Nephron (organoid): ENCODE results near the gene CASP8.

Experiments
- H3K27ac Mint-ChIP-seq, 3 experiments: 2 replicates each; pipeline ENCODE4 v1.8.0; 2020; ENCODE audit warnings: mixed read lengths in 3 of 3, mild to moderate bottlenecking in 2 of 3, moderate library complexity in 1 of 3
- H3K27me3 Mint-ChIP-seq: 2 replicates; pipeline ENCODE4 v1.8.0; 2021; ENCODE audit warnings: low read depth, mild to moderate bottlenecking, moderate library complexity, mixed read lengths
- H3K36me3 Mint-ChIP-seq: 2 replicates; pipeline ENCODE4 v1.8.0; 2020; ENCODE audit warnings: low read depth, mixed read lengths
- H3K4me1 Mint-ChIP-seq: 2 replicates; pipeline ENCODE4 v1.8.0; 2020; ENCODE audit warnings: mixed read lengths
- H3K4me3 Mint-ChIP-seq, 3 experiments: 2 replicates each; pipeline ENCODE4 v1.8.0; 2020; ENCODE audit warnings: mild to moderate bottlenecking in 3 of 3, mixed read lengths in 3 of 3, moderate library complexity in 2 of 3
- H3K9me3 Mint-ChIP-seq: 2 replicates; pipeline ENCODE4 v1.8.0; 2020; ENCODE audit warnings: mixed read lengths
- CTCF ChIP-seq, 3 experiments: fragments of 200-600 bp; sonication (generic); IDR thresholded peaks; one replicate each; pipeline ENCODE4 v1.5.0; 2021; ENCODE audit warnings: antibody characterized with exemption in 3 of 3; ENCODE audit not compliant: unreplicated experiment in 3 of 3

The CASP8 gene

GRCh38 chr2:201260302-201260800 lies at the start of gene CASP8:
Gene CASP8, plus strand, starts transcription at chr2:201260536. Its CDS starts 5,951 bp downstream, at chr2:201266487.
- Mint-ChIP-seq H3K27ac (peak within 1 kb of the TSS in 1 of 3 experiments; percentile 21), H3K9me3 (no peaks in the 10 kb centered on the region), H3K4me1 (peaks cover 31% of the 10 kb centered on the region), H3K36me3 (no peaks in the 10 kb centered on the region), H3K27me3 (no peaks in the 10 kb centered on the region), H3K4me3 (peak within 1 kb of the TSS; percentile 81 to 92 (median 91))
- TF ChIP-seq CTCF (IDR thresholded peaks at IDR 0.05; ENCODE audit: unreplicated experiment in 3 of 3): no peak

DNA sequence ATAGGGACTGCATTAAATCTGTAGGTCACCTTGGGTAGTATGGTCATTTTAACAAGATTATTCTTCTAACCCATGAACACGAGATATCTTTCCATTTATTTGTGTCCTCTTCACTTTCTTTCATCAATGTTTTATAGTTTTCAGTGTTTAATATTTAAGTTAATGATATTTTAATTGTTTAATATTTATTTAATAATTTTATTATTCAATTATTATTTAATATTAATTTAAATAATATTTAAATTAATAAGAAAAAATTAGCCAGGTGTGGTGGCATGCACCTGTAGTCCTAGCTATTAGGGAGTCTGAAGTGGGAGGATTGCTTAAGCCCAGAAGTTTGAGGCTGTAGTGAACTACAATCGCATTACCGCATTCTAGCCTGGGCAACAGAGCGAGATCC lies 44.4 kb upstream of the CASP8 start:
- no peak overlapping the region for H3K27ac Mint-ChIP-seq
- H3K36me3 Mint-ChIP-seq: no peaks in the 10 kb centered on the region
- no peaks in the 10 kb centered on the region for H3K9me3 Mint-ChIP-seq
- peaks cover 6% of the 10 kb centered on the region for H3K4me1 Mint-ChIP-seq
- TF ChIP-seq CTCF (IDR thresholded peaks at IDR 0.05; ENCODE audit: unreplicated experiment in 3 of 3): no peak
- H3K27me3 Mint-ChIP-seq: no peaks in the 10 kb centered on the region
- H3K4me3 Mint-ChIP-seq: no peak overlapping the region

- Mint-ChIP-seq H3K4me3 (no peak overlapping the region), H3K4me1 (peaks cover 6% of the 10 kb centered on the region), H3K9me3 (no peaks in the 10 kb centered on the region), H3K27ac (no peak overlapping the region), H3K27me3 (peaks cover 4% of the 10 kb centered on the region), H3K36me3 (no peaks in the 10 kb centered on the region)
- no peak for TF ChIP-seq CTCF (IDR thresholded peaks at IDR 0.05; ENCODE audit: unreplicated experiment in 3 of 3)
Observed at GRCh38 chr2:201216918-201217317, 43.4 kb upstream of the CASP8 start.

DNA sequence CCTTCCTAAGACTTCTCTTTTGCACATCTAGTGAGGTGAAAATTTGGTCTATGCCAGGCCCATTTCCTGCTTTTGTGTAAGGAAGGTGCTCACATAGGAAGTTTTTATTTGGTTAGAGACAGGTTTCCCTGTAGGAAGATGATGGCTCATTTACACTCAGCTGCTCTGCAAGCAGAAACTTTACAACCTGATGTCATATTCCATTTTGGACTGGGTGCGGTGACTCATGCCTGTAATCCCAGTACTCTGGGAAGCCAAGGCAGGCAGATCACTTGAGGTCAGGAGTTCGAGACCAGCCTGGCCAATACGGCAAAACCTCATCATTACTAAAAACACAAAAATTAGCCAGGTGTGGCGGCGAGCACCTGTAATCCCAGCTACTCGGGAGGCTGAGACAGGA lies 41.6 kb upstream of the CASP8 start:
- Mint-ChIP-seq H3K4me3 (no peak overlapping the region), H3K4me1 (peaks cover 6% of the 10 kb centered on the region), H3K9me3 (no peaks in the 10 kb centered on the region)

DNA sequence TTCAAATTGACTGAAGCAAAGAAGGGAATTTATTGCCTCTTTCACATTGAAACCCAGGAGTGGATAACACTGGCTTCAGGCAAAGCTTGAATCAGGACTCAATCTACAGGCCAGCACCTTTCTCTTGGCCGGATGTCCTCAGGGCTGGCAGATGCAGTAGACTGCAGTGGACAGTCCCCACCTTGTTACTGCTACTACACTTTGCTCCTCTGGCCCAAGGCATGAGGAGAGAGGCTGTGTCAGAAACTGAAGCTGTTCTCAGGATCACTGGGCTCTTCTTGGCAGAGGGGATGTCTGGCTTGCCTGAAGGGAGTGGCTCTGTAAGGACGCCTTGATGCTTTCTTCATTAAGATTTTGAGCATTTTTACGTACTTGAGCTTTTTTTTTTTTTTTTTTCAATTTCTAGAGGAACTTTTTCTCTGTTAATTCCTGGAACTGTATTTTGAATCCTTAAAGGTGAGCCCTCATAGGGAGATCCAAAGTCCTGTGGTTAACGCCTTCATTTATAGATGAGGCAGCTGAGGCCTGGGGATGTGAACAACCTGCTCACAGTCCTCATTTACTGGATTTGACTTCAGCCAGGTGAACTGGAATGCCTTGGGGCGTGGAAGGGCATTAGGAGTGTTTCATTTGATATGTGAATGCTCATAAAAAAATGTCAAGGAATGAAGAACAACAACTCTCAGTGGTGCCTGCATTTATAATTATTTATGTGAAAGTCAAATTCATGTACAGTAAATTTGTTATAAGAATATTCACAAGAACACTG lies 40.8 kb upstream of the CASP8 start:
- H3K4me3 Mint-ChIP-seq: no peak overlapping the region

More for the DNA sequence above, 41.6 kb upstream of the CASP8 start:
- H3K27ac Mint-ChIP-seq: no peak overlapping the region
- no peaks in the 10 kb centered on the region for H3K36me3 Mint-ChIP-seq
- peaks cover 8% of the 10 kb centered on the region for H3K27me3 Mint-ChIP-seq
- TF ChIP-seq CTCF (IDR thresholded peaks at IDR 0.05; ENCODE audit: unreplicated experiment in 3 of 3): no peak

More for the DNA sequence above, 40.8 kb upstream of the CASP8 start:
- Mint-ChIP-seq H3K4me1 (peaks cover 6% of the 10 kb centered on the region), H3K9me3 (no peaks in the 10 kb centered on the region), H3K36me3 (no peaks in the 10 kb centered on the region), H3K27ac (peak overlapping the region; percentile 30 to 76 (median 56)), H3K27me3 (peaks cover 8% of the 10 kb centered on the region)
- TF ChIP-seq CTCF (IDR thresholded peaks at IDR 0.05; ENCODE audit: unreplicated experiment in 3 of 3): no peak
